Dendritic cell treated with granulocyte-macrophage colony-stimulating factor and Interleukin-4, amounts not matched to agents 40 ng/mL and 50 ng/mL, for 4 days (primary cell): ENCODE measurements around the gene STING1.

Experiments
- H3K27ac Mint-ChIP-seq: one replicate; pipeline ENCODE4 v1.8.0; 2022; ENCODE audit warnings: mild to moderate bottlenecking, mixed read lengths
- H3K27me3 Mint-ChIP-seq: one replicate; pipeline ENCODE4 v1.8.0; 2022; ENCODE audit warnings: mild to moderate bottlenecking, mixed read lengths
- H3K36me3 Mint-ChIP-seq: one replicate; pipeline ENCODE4 v1.8.0; 2022; ENCODE audit warnings: low read depth, mixed read lengths
- H3K4me1 Mint-ChIP-seq: one replicate; pipeline ENCODE4 v1.8.0; 2022; ENCODE audit warnings: low read depth, mixed read lengths
- H3K4me3 Mint-ChIP-seq: one replicate; pipeline ENCODE4 v1.8.0; 2022; ENCODE audit warnings: mild to moderate bottlenecking, moderate library complexity, mixed read lengths
- H3K9me3 Mint-ChIP-seq: one replicate; pipeline ENCODE4 v1.8.0; 2022; ENCODE audit warnings: mixed read lengths
- intact Hi-C: fragments of 100-400 bp; cut with micrococcal nuclease; formaldehyde crosslinking; loops from one replicate; pipeline ENCODE4 v1.15.0; 2022

The STING1 gene

GRCh38 chr5:139468421-139468931 lies 14.1 kb downstream of the STING1 start:
- no peaks in the 10 kb centered on the region for H3K9me3 Mint-ChIP-seq
- peaks cover 55% of the 10 kb centered on the region for H3K4me1 Mint-ChIP-seq
- peaks cover 5% of the 10 kb centered on the region for H3K27me3 Mint-ChIP-seq
- intact Hi-C loops = no loop called here
- H3K36me3 Mint-ChIP-seq = no peaks in the 10 kb centered on the region
- peak overlapping the region; percentile 37 for H3K27ac Mint-ChIP-seq
- H3K4me3 Mint-ChIP-seq = no peak overlapping the region

- Mint-ChIP-seq H3K27me3 (no peaks in the 10 kb centered on the region), H3K27ac (no peak within 1 kb of the TSS), H3K36me3 (no peaks in the 10 kb centered on the region), H3K9me3 (no peaks in the 10 kb centered on the region), H3K4me1 (peaks cover 28% of the 10 kb centered on the region), H3K4me3 (no peak within 1 kb of the TSS)
- intact Hi-C loops = no loop called here
Observed at GRCh38 chr5:139462586-139463276, 19.8 kb downstream of the STING1 start, which contains the start of gene ECSCR. TSS of gene ECSCR (minus strand) at chr5:139462743. CDS start at chr5:139462670, 73 bp downstream.

- Mint-ChIP-seq H3K27ac (no peak overlapping the region), H3K4me1 (peaks cover 23% of the 10 kb centered on the region), H3K36me3 (no peaks in the 10 kb centered on the region), H3K4me3 (no peak overlapping the region), H3K9me3 (no peaks in the 10 kb centered on the region), H3K27me3 (no peaks in the 10 kb centered on the region)
- intact Hi-C loops = no loop called here
Observed at GRCh38 chr5:139461698-139462097, 20.9 kb downstream of the STING1 start.

- Mint-ChIP-seq H3K27me3 (no peaks in the 10 kb centered on the region), H3K27ac (no peak overlapping the region), H3K36me3 (no peaks in the 10 kb centered on the region), H3K9me3 (no peaks in the 10 kb centered on the region), H3K4me1 (peaks cover 23% of the 10 kb centered on the region), H3K4me3 (no peak overlapping the region)
- intact Hi-C loops = no loop called here
Observed at GRCh38 chr5:139461176-139461575, 21.4 kb downstream of the STING1 start.

- Mint-ChIP-seq H3K27me3 (no peaks in the 10 kb centered on the region), H3K36me3 (no peaks in the 10 kb centered on the region), H3K9me3 (no peaks in the 10 kb centered on the region), H3K4me1 (peaks cover 23% of the 10 kb centered on the region), H3K4me3 (no peak overlapping the region), H3K27ac (no peak overlapping the region)
- intact Hi-C loops = no loop called here
Observed at GRCh38 chr5:139460455-139460854, 22.1 kb downstream of the STING1 start.

GRCh38 chr5:139459451-139459934 lies 23.1 kb downstream of the STING1 start:
- Mint-ChIP-seq H3K27ac (no peak overlapping the region), H3K4me3 (no peak overlapping the region), H3K36me3 (no peaks in the 10 kb centered on the region), H3K27me3 (no peaks in the 10 kb centered on the region), H3K4me1 (peaks cover 23% of the 10 kb centered on the region), H3K9me3 (no peaks in the 10 kb centered on the region)
- intact Hi-C loops = no loop called here

GRCh38 chr5:139458580-139459407 lies 23.8 kb downstream of the STING1 start:
- H3K9me3 Mint-ChIP-seq = no peaks in the 10 kb centered on the region
- H3K4me1 Mint-ChIP-seq = peaks cover 26% of the 10 kb centered on the region
- no peaks in the 10 kb centered on the region for H3K27me3 Mint-ChIP-seq
- no peak overlapping the region for H3K27ac Mint-ChIP-seq
- no peaks in the 10 kb centered on the region for H3K36me3 Mint-ChIP-seq
- intact Hi-C loops = no loop called here
- no peak overlapping the region for H3K4me3 Mint-ChIP-seq

- H3K9me3 Mint-ChIP-seq = no peaks in the 10 kb centered on the region
- no peaks in the 10 kb centered on the region for H3K36me3 Mint-ChIP-seq
- peaks cover 26% of the 10 kb centered on the region for H3K4me1 Mint-ChIP-seq
- H3K4me3 Mint-ChIP-seq = no peak overlapping the region
- no peaks in the 10 kb centered on the region for H3K27me3 Mint-ChIP-seq
- intact Hi-C loops = no loop called here
- H3K27ac Mint-ChIP-seq = no peak overlapping the region
Observed at GRCh38 chr5:139457653-139458306, 24.8 kb downstream of the STING1 start.

- intact Hi-C loops = no loop called here
- Mint-ChIP-seq H3K36me3 (no peaks in the 10 kb centered on the region), H3K9me3 (no peaks in the 10 kb centered on the region), H3K27me3 (no peaks in the 10 kb centered on the region), H3K4me3 (no peak overlapping the region), H3K27ac (no peak overlapping the region), H3K4me1 (peaks cover 21% of the 10 kb centered on the region)
Observed at GRCh38 chr5:139457241-139457640, 25.3 kb downstream of the STING1 start.

- H3K27ac Mint-ChIP-seq = no peak overlapping the region
- H3K27me3 Mint-ChIP-seq = no peaks in the 10 kb centered on the region
- peaks cover 16% of the 10 kb centered on the region for H3K4me1 Mint-ChIP-seq
- no peak overlapping the region for H3K4me3 Mint-ChIP-seq
- intact Hi-C loops = no loop called here
- no peaks in the 10 kb centered on the region for H3K36me3 Mint-ChIP-seq
- H3K9me3 Mint-ChIP-seq = no peaks in the 10 kb centered on the region
Observed at GRCh38 chr5:139456776-139457175, 25.8 kb downstream of the STING1 start.

GRCh38 chr5:139454568-139455290 lies 27.8 kb downstream of the STING1 start:
- Mint-ChIP-seq H3K27ac (no peak overlapping the region), H3K4me3 (no peak overlapping the region), H3K36me3 (no peaks in the 10 kb centered on the region), H3K9me3 (no peaks in the 10 kb centered on the region), H3K4me1 (peaks cover 12% of the 10 kb centered on the region), H3K27me3 (no peaks in the 10 kb centered on the region)
- intact Hi-C loops = no loop called here

- intact Hi-C loops = no loop called here
- no peaks in the 10 kb centered on the region for H3K36me3 Mint-ChIP-seq
- H3K27ac Mint-ChIP-seq = no peak overlapping the region
- H3K27me3 Mint-ChIP-seq = no peaks in the 10 kb centered on the region
- H3K4me3 Mint-ChIP-seq = no peak overlapping the region
- H3K4me1 Mint-ChIP-seq = peaks cover 8% of the 10 kb centered on the region
- H3K9me3 Mint-ChIP-seq = no peaks in the 10 kb centered on the region
Observed at GRCh38 chr5:139453683-139454567, 28.6 kb downstream of the STING1 start.
